NCI-H2196 treated with DMSO at 0.1 percent for 48 hours (cell line): ENCODE data around the gene OR2D3.
"Not testable (repeated sequence)": the region's sequence is repeated elsewhere in the genome, so short reads cannot be mapped to it uniquely, and the experiment has no call there.

Experiments used
- DNase-seq: peaks from one replicate; lab custom pipeline; 2025; ENCODE audit not compliant: unreplicated experiment; lab: John Stamatoyannopoulos, UW

Gene OR2D3

GRCh38 chr11:6927030-6927617 lies 6.3 kb downstream of the OR2D3 start:
- no peak for DNase-seq

- no peak for DNase-seq
These were observed 8.1 kb downstream of the OR2D3 start for GRCh38 chr11:6928916-6929315.

- DNase-seq: no peak
These were observed 10.4 kb downstream of the OR2D3 start for GRCh38 chr11:6931146-6931713.

- DNase-seq: no peak
These were observed 11.3 kb downstream of the OR2D3 start for GRCh38 chr11:6932145-6932544.

- DNase-seq: no peak
These were observed 21.2 kb downstream of the OR2D3 start for GRCh38 chr11:6941970-6942369.

- no peak for DNase-seq
These were observed 22.3 kb downstream of the OR2D3 start for GRCh38 chr11:6943131-6943530.

GRCh38 chr11:6954248-6954647 lies 33.4 kb downstream of the OR2D3 start:
- not testable (repeated sequence) for DNase-seq

GRCh38 chr11:6962141-6962540 lies 41.3 kb downstream of the OR2D3 start:
- DNase-seq: no peak

- no peak for DNase-seq
These were observed 41.9 kb downstream of the OR2D3 start for GRCh38 chr11:6962673-6963072.

GRCh38 chr11:6968816-6969215 lies 48.0 kb downstream of the OR2D3 start:
- no peak for DNase-seq

- DNase-seq: not testable (repeated sequence)
These were observed 49.1 kb downstream of the OR2D3 start for GRCh38 chr11:6969854-6970253.
